Measurements from ENCODE around the gene LEFTY1. TPM values are rescaled to one million over a fixed set of nuclear protein-coding genes. Genes with fewer than 3 reads are reported as not detected.

Gene LEFTY1
- total RNA-seq, 5 donors from 2014 or later (not counting 1 experiment from before 2014, with no cell fraction given), result 0.23 to 0.63 (median 0.35) TPM

DNA sequence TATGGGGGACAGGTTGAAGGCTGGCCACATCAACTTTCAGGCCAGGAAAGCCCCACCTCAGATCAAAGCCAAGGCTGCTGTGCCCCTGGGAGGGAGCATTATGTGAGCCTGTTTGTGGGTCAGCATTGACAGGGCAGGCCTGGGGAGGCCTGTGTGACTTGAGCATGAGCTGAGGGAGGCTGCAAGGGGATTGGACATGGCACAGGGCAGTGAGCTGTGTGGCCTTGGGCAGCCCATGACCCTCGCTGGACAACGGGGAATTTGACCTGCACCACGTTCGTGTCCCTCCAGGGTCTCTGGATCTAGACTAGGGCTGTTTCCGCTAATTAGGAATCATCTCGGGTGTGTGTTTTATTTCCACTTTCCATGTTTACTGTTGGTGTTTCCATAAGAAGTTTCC is 17.5 kb upstream of the LEFTY1 start:
- H3K9me3 ChIP-seq, result no peaks in the 10 kb centered on the region
- DNase-seq (no peak), ATAC-seq (replicated peaks in 1 of 4) (no peak)
- no peaks in the 10 kb centered on the region for H3K36me3 Mint-ChIP-seq
- H3K27ac ChIP-seq (ENCODE audit: low read length), result no peak overlapping the region
- H3K4me3 Mint-ChIP-seq, result no peak overlapping the region
- no peaks in the 10 kb centered on the region for H3K9me3 Mint-ChIP-seq
- H3K27me3 Mint-ChIP-seq, result no peaks in the 10 kb centered on the region
- no peaks in the 10 kb centered on the region for H3K27me3 ChIP-seq (replicated peaks in 1 of 2; ENCODE audit: control insufficient read depth in 2 of 2, extremely low read depth in 1 of 2, insufficient read depth in 2 of 2, low read length in 1 of 2)
- H3K4me3 ChIP-seq (ENCODE audit: control insufficient read depth in 1 of 2, extremely low read depth in 1 of 2, low read length in 1 of 2), result no peak overlapping the region
- WGBS (ENCODE audit: insufficient coverage), result 98% methylated on average over 6 of the region's 6 CpGs
- peak overlapping the region in 1 of 2 donors; percentile 90 for H3K27ac Mint-ChIP-seq
- H3K4me1 ChIP-seq (ENCODE audit: control insufficient read depth in 1 of 2, extremely low read depth in 1 of 2, insufficient read depth in 2 of 2, low read length in 2 of 2), result peaks cover 17 to 28% of the 10 kb centered on the region in 2 experiments
- no peaks in the 10 kb centered on the region for H3K36me3 ChIP-seq (ENCODE audit: control insufficient read depth in 2 of 2, extremely low read depth in 1 of 2, insufficient read depth in 1 of 2, low read length in 1 of 2)
- ChIA-PET POLR2A (interaction anchor here in 1 of 2 donors (0.6 kb wide), 1 partner anchor 25 kb away, joined by 4 read pairs; no protein-coding TSS in a partner anchor), CTCF (interaction anchor here in 1 of 2 donors (1.1 to 1.6 kb wide), 2 partner anchors 9 to 25 kb away, joined by 3 to 5 read pairs; no protein-coding TSS in a partner anchor)
- peaks cover 34 to 45% (median 41%) of the 10 kb centered on the region in 3 donors for H3K4me1 Mint-ChIP-seq

DNA sequence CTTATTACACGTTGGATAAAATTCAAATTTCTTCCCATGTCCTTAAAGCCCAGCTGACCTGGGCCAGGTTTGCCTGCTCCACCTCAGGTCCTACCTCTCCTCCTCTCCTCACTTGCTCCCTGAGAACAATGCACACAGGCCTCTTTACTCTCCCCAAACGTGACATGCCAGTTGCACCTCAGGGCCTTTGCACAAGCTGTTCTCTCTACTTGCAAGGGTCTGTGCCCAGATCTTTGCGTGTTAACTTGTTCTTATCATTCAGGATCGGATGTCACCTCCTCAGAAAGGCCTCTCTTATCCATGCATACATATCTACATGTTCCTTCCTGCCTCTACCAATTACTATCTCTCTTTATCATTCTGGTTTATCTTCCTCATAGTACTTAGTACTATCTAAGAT is 14.7 kb upstream of the LEFTY1 start:
- Mint-ChIP-seq H3K9me3 (no peaks in the 10 kb centered on the region), H3K36me3 (no peaks in the 10 kb centered on the region), H3K4me1 (peaks cover 24 to 43% (median 35%) of the 10 kb centered on the region in 3 donors), H3K4me3 (no peak overlapping the region), H3K27ac (peak overlapping the region; percentile 47 to 73), H3K27me3 (no peaks in the 10 kb centered on the region)
- Histone ChIP-seq H3K36me3 (ENCODE audit: control insufficient read depth in 2 of 2, extremely low read depth in 1 of 2, insufficient read depth in 1 of 2, low read length in 1 of 2) (no peaks in the 10 kb centered on the region), H3K4me3 (ENCODE audit: control insufficient read depth in 1 of 2, extremely low read depth in 1 of 2, low read length in 1 of 2) (no peak overlapping the region), H3K9me3 (no peaks in the 10 kb centered on the region), H3K27ac (ENCODE audit: low read length) (no peak overlapping the region), H3K4me1 (ENCODE audit: control insufficient read depth in 1 of 2, extremely low read depth in 1 of 2, insufficient read depth in 2 of 2, low read length in 2 of 2) (peaks cover 7 to 18% of the 10 kb centered on the region in 2 experiments), H3K27me3 (replicated peaks in 1 of 2; ENCODE audit: control insufficient read depth in 2 of 2, extremely low read depth in 1 of 2, insufficient read depth in 2 of 2, low read length in 1 of 2) (no peaks in the 10 kb centered on the region)
- WGBS (ENCODE audit: insufficient coverage), result 95% methylated on average over 4 of the region's 4 CpGs
- ChIA-PET POLR2A (interaction anchor here in 1 of 2 donors (0.6 kb wide), 1 partner anchor 282 kb away, joined by 3 read pairs; no protein-coding TSS in a partner anchor), CTCF (no interaction called here)
- DNase-seq, result no peak
- no peak for ATAC-seq (replicated peaks in 1 of 4)

DNA sequence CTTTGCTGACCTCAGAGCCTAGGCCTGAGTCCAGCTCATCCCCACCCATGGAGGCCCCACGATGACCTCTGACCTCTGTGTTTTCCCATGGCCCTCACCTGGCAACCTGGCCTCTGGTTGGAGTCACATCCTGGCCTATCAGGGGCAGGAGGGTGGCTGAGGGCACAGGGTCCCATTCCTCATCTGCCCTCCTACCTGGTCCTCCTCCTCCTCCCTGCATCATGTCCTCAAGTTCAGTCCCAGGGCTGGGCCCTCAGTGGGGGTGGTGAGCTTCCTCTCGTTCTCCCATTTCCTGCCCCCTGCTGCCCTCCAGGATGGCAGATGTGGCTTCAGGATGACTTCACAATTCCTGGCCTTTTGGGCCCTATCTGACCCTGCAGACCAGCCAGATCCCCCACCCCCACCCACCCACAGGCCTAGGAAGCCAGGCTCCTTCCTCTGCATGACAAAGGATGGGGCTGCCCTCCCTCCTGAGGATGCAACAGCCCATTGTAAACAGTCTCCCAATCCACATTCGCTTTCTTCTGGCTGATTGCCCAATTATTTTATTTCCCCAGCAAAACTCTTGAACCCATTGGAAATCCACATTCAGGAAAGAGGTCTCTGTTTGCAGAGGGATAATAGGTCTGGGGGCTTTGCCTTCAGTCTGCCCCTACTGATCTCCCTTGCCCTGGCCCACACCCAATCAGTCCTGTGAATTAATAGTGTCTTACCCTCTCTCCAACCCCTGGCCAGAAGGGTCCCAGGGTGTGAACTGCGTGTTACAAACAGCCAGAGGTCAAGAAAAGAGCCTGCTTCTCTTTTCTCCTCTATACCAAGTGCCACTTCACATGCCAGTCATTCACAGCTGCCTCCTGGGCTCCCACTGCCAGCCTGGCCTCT is 10.3 kb upstream of the LEFTY1 start:
- ChIA-PET POLR2A (interaction anchor here in 1 of 2 donors (0.6 kb wide), 1 partner anchor 40 kb away, joined by 4 read pairs; no protein-coding TSS in a partner anchor), CTCF (no interaction called here)
- H3K27ac ChIP-seq (ENCODE audit: low read length), result peak overlapping the region; percentile 85
- Mint-ChIP-seq H3K4me1 (peaks cover 46 to 68% (median 51%) of the 10 kb centered on the region in 3 donors), H3K27me3 (no peaks in the 10 kb centered on the region), H3K36me3 (no peaks in the 10 kb centered on the region), H3K27ac (peak overlapping the region; percentile 93 to 95), H3K4me3 (peak overlapping the region in 1 of 3 donors; percentile 55), H3K9me3 (no peaks in the 10 kb centered on the region)
- no peaks in the 10 kb centered on the region for H3K36me3 ChIP-seq (ENCODE audit: control insufficient read depth in 2 of 2, extremely low read depth in 1 of 2, insufficient read depth in 1 of 2, low read length in 1 of 2)
- ATAC-seq (replicated peaks in 1 of 4) (no peak), DNase-seq (no peak)
- H3K4me3 ChIP-seq (ENCODE audit: control insufficient read depth in 1 of 2, extremely low read depth in 1 of 2, low read length in 1 of 2), result no peak overlapping the region
- H3K4me1 ChIP-seq (ENCODE audit: control insufficient read depth in 1 of 2, extremely low read depth in 1 of 2, insufficient read depth in 2 of 2, low read length in 2 of 2), result peaks cover 34 to 43% of the 10 kb centered on the region in 2 experiments
- H3K27me3 ChIP-seq (replicated peaks in 1 of 2; ENCODE audit: control insufficient read depth in 2 of 2, extremely low read depth in 1 of 2, insufficient read depth in 2 of 2, low read length in 1 of 2), result no peaks in the 10 kb centered on the region
- WGBS (ENCODE audit: insufficient coverage), result 88% methylated on average over 3 of the region's 4 CpGs
- no peaks in the 10 kb centered on the region for H3K9me3 ChIP-seq

DNA sequence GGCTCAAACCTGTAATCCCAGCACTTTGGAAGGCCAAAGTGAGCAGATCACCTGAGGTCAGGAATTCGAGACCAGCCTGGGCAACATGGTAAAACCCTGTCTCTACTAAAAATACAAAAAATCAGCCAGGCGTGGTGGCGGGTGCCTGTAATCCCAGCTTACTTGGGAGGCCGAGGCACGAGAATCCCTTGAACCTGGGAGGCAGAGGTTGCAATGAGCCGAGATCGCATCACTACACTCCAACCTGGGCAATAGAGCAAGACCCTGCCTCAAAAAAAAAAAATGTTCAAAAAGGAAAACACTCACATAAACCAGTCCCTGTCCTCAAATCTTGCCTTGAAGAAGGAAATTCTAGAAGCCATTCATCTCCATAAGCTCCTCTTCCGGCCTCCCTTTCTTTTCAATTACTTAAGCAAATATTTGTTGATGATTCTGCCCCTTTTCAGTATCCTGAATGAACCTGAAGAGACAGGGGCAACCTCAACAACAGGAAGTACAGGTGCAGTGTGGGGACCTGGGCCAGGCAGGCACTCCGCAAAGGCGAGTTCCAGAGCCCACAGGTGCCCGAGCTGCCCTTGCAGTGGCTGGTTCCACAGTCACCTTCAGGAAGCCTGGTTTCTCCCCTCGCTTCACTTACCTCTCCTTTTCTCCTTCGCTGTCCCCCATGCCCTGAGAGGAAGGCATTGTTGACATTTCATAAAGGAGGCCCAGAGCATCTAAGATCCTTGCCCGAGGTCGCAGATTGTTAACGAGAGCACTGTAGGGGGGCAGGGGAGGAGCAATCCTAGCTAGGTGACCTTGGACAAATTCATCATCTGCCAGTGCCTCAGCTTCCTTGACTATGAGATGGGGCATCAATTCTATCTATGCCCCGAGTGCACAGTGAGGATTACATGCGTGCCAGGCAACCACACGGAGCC is 8.9 kb upstream of the LEFTY1 start:
- 57% methylated on average over 12 of the region's 19 CpGs for WGBS (ENCODE audit: insufficient coverage)
- Mint-ChIP-seq H3K4me1 (peaks cover 53 to 66% (median 58%) of the 10 kb centered on the region in 3 donors), H3K36me3 (no peaks in the 10 kb centered on the region), H3K27me3 (no peaks in the 10 kb centered on the region), H3K4me3 (peak overlapping the region; percentile 52 to 85 (median 63)), H3K27ac (peak overlapping the region; percentile 95 to 97), H3K9me3 (no peaks in the 10 kb centered on the region)
- Histone ChIP-seq H3K27ac (ENCODE audit: low read length) (peak overlapping the region; percentile 85), H3K9me3 (no peaks in the 10 kb centered on the region), H3K27me3 (replicated peaks in 1 of 2; ENCODE audit: control insufficient read depth in 2 of 2, extremely low read depth in 1 of 2, insufficient read depth in 2 of 2, low read length in 1 of 2) (no peaks in the 10 kb centered on the region), H3K36me3 (ENCODE audit: control insufficient read depth in 2 of 2, extremely low read depth in 1 of 2, insufficient read depth in 1 of 2, low read length in 1 of 2) (no peaks in the 10 kb centered on the region), H3K4me1 (ENCODE audit: control insufficient read depth in 1 of 2, extremely low read depth in 1 of 2, insufficient read depth in 2 of 2, low read length in 2 of 2) (peaks cover 34 to 43% of the 10 kb centered on the region in 2 experiments), H3K4me3 (ENCODE audit: control insufficient read depth in 1 of 2, extremely low read depth in 1 of 2, low read length in 1 of 2) (no peak overlapping the region)
- ChIA-PET CTCF (interaction anchor here (0.5 to 2.3 kb wide), 10 partner anchors 8 to 1441 kb away, joined by 3 to 16 read pairs (median 4); partner anchors contain the start of genes PYCR2 (in 1 of the 2), SRP9 (in 1 of the 2) and TMEM63A (in 1 of the 2)), POLR2A (interaction anchor here (0.6 to 2.0 kb wide), 7 partner anchors 15 to 1275 kb away, joined by 3 to 12 read pairs (median 4); partner anchors contain the start of genes PYCR2 (in 1 of the 2) and TMEM63A (in 1 of the 2))
- DNase-seq (peak; percentile 21 to 74 (median 51)), ATAC-seq (replicated peaks in 1 of 4) (peak; percentile 54 to 72 (median 61))

DNA sequence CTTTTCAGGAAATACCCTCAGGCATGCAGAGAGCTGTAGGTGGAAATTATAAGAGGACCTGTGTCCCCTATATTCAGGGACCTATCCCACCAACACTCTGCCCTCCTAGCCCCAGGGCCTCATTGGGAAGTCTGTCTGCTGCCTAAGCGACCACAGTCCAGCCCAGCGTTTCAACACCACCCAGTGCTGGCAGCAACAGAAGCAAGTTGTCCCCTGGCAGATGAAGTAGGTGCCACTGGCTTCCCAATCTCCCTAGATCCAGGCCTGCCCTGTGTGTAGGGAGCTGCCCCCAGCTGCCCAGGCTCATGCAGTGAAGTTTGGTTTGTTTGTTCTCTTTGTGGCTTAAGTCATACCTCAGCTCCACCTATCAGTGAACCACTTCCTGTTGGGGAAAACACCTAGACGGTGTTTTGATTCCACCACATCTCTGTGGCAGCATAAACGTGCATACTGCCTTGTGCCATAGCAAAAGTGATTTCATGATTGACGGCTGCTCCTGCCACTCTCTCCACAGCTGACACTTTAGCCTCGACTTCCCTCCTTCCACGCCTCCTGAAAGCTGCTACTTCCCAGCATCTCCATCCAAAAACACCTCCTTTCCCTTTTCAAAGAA is 8.1 kb upstream of the LEFTY1 start:
- peaks cover 34 to 43% of the 10 kb centered on the region in 2 experiments for H3K4me1 ChIP-seq (ENCODE audit: control insufficient read depth in 1 of 2, extremely low read depth in 1 of 2, insufficient read depth in 2 of 2, low read length in 2 of 2)
- Mint-ChIP-seq H3K27me3 (no peaks in the 10 kb centered on the region), H3K4me3 (peak overlapping the region; percentile 52 to 85 (median 63)), H3K27ac (peak overlapping the region; percentile 95 to 97), H3K9me3 (no peaks in the 10 kb centered on the region), H3K36me3 (no peaks in the 10 kb centered on the region), H3K4me1 (peaks cover 53 to 66% (median 56%) of the 10 kb centered on the region in 3 donors)
- WGBS (ENCODE audit: insufficient coverage), result 2% methylated on average over 7 of the region's 7 CpGs
- peak; percentile 92 to 96 (median 94) for ATAC-seq (replicated peaks in 1 of 4)
- no peaks in the 10 kb centered on the region for H3K9me3 ChIP-seq
- ChIA-PET CTCF (interaction anchor here (0.5 to 2.3 kb wide), 10 partner anchors 9 to 437 kb away, joined by 3 to 16 read pairs (median 4); partner anchors contain the start of genes PYCR2 (in 2 of the 2), SRP9 (in 1 of the 2) and TMEM63A (in 1 of the 2)), POLR2A (interaction anchor here (0.6 to 2.0 kb wide), 4 partner anchors 14 to 166 kb away, joined by 3 to 12 read pairs (median 7); partner anchors contain the start of genes PYCR2 (in 1 of the 2) and TMEM63A (in 1 of the 2))
- no peaks in the 10 kb centered on the region for H3K27me3 ChIP-seq (replicated peaks in 1 of 2; ENCODE audit: control insufficient read depth in 2 of 2, extremely low read depth in 1 of 2, insufficient read depth in 2 of 2, low read length in 1 of 2)
- H3K27ac ChIP-seq (ENCODE audit: low read length), result peak overlapping the region; percentile 85
- H3K36me3 ChIP-seq (ENCODE audit: control insufficient read depth in 2 of 2, extremely low read depth in 1 of 2, insufficient read depth in 1 of 2, low read length in 1 of 2), result no peaks in the 10 kb centered on the region
- H3K4me3 ChIP-seq (ENCODE audit: control insufficient read depth in 1 of 2, extremely low read depth in 1 of 2, low read length in 1 of 2), result peak overlapping the region; percentile 15 to 51
- peak; percentile 45 to 94 (median 71) for DNase-seq
